Keratinocyte (primary cell): ENCODE results near the gene KCNS3.
A peak's percentile ranks its signal among the peaks of the same experiment; 100 is the strongest.

Source experiments
- EZH2 ChIP-seq: IDR thresholded peaks from one replicate; pipeline ENCODE4 v1.6.1; 2012; ENCODE audit warnings: inconsistent platforms, mild to moderate bottlenecking, low read length, moderate library complexity
- TF ChIP-seq, protein P1 (sequence below), 3 experiments: IDR thresholded peaks in 1 of 3; conservative IDR thresholded peaks in 1 of 3; optimal IDR thresholded peaks in 1 of 3; 2 replicates in 2 of 3; 3 replicates in 1 of 3; pipeline versions ENCODE3 to v1.5.1; 2011; ENCODE audit warnings: low read length in 3 of 3, mild to moderate bottlenecking in 3 of 3, moderate library complexity in 2 of 3, control low read depth in 1 of 3, inconsistent platforms in 1 of 3; ENCODE audit not compliant: insufficient read depth in 2 of 3; ENCODE audit errors: extremely low read depth in 1 of 3

DNA sequence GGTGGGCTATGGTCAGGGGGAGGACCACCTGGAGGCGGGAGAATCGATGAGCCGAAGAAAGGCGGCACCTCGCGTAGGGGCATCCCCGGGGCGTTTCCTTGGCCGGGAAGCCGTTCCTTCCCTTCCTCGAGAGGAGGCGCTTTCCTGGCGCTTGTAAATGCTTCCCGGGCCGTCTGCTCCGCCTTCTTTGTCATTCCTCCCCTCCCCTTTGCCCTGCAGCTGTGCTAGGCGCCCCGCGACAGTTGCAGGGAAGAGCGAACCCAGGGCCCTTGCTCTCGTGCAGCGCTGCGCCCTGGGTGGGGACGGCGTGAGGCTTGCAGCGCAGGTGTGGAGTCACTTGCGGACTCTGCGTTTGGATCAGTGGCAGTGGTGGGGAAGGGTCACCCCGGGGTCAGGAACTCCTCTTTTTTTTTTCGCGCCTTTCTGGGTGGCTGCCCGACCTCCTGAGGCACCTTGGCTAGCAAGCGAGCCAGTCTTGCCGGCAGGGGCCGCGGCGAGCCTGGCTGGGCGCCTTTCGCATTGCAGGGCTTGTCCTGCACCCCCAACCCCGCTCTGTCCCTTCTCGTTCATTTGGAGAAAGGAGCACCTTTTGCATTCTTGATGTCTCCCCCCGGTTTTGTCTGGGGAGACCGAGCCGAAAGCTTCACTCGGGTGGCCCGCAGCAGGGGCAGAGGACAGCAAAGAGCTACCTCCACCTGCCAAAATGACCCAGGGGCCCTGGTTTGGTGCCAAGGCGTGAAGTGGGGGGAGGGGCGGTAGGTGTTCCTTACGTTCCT lies 858 bp downstream of the KCNS3 start:
- TF ChIP-seq, protein P1, sequence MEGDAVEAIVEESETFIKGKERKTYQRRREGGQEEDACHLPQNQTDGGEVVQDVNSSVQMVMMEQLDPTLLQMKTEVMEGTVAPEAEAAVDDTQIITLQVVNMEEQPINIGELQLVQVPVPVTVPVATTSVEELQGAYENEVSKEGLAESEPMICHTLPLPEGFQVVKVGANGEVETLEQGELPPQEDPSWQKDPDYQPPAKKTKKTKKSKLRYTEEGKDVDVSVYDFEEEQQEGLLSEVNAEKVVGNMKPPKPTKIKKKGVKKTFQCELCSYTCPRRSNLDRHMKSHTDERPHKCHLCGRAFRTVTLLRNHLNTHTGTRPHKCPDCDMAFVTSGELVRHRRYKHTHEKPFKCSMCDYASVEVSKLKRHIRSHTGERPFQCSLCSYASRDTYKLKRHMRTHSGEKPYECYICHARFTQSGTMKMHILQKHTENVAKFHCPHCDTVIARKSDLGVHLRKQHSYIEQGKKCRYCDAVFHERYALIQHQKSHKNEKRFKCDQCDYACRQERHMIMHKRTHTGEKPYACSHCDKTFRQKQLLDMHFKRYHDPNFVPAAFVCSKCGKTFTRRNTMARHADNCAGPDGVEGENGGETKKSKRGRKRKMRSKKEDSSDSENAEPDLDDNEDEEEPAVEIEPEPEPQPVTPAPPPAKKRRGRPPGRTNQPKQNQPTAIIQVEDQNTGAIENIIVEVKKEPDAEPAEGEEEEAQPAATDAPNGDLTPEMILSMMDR (optimal IDR thresholded peaks at IDR 0.05 in 1 of 3, IDR thresholded peaks at IDR 0.05 in 1 of 3, conservative IDR thresholded peaks at IDR 0.05 in 1 of 3; ENCODE audit: extremely low read depth in 1 of 3, insufficient read depth in 2 of 3, low read length in 3 of 3): peak; percentile 28 to 57 (median 51)
- no peak for TF ChIP-seq EZH2
